Skeletal muscle satellite cell (primary cell): ENCODE results near the gene PARD6B.
"Not testable (repeated sequence)": the region's sequence is repeated elsewhere in the genome, so short reads cannot be mapped to it uniquely, and the experiment has no call there.

Source experiments
- H3K27me3 ChIP-seq: 2 replicates; pipeline ENCODE4 v1.7.0; 2013; ENCODE audit warnings: low read length; ENCODE audit not compliant: control insufficient read depth, insufficient read depth
- H3K36me3 ChIP-seq: 2 replicates; pipeline ENCODE4 v1.7.0; 2013; ENCODE audit warnings: mild to moderate bottlenecking, control low read depth, low read length; ENCODE audit not compliant: insufficient read depth
- H3K4me1 ChIP-seq: 2 replicates; pipeline ENCODE4 v1.7.0; 2013; ENCODE audit warnings: low read length; ENCODE audit not compliant: control insufficient read depth, insufficient read depth
- H3K4me2 ChIP-seq: 2 replicates; pipeline ENCODE4 v1.7.0; 2013; ENCODE audit warnings: mild to moderate bottlenecking, low read length
- H3K4me3 ChIP-seq: 2 replicates; pipeline ENCODE4 v1.7.0; 2013; ENCODE audit warnings: low read length
- H3K9ac ChIP-seq: 2 replicates; pipeline ENCODE4 v1.7.0; 2013; ENCODE audit warnings: mild to moderate bottlenecking, low read depth, low read length, moderate library complexity
- H3K9me3 ChIP-seq: replicated peaks from 2 replicates; pipeline ENCODE4 v1.7.0; 2013; ENCODE audit warnings: mild to moderate bottlenecking, control low read depth, low read length

The PARD6B gene

DNA sequence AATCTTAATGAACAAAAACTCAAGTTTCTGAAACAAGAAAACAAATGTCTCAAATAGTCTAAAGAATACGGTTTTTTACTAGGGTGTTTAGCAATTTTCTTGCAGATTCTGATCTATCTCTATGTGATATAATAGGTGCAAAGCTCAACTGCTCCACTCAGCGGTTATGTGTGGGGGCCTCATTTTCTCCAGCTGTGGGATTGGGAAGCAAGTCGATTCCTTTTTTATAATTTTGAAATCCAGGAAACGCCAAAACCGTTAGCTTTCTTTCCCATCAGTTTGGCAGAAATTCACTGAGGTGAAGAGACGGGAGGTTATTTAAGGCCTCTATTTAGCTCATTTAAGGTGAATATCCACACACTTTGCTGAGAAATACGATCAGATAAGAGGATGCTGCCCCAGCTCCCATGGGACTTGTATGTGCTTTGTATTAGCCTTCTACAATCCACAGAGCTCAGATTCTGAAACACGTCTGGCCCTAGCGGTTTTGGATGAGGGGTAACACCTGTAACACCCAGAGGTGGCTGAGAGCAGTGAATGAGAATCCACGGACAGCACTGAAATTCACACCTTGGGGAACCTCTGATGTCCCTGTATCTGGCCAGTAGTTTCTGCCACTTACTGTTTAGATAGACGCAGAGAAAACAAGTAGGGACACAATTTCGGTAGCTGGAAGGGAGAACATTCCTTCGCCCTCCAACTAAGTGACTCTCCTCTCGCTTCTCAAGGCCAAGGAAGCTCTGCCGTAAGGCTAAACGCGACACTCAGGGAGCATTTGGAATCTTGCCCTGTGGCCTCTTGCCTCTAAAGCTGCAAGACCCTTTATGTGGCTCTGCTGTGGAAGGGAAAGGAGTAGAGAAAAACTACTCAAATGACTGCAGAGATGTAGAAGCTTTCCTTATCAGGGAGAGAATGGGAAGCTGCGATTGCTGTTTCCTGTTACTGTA, 56.9 kb downstream of the PARD6B start:
- H3K27me3 ChIP-seq: no peaks in the 10 kb centered on the region
- peak overlapping the region; percentile 10 for H3K4me2 ChIP-seq
- H3K9me3 ChIP-seq: no peaks in the 10 kb centered on the region
- peaks cover 14% of the 10 kb centered on the region for H3K4me1 ChIP-seq
- H3K4me3 ChIP-seq: no peak overlapping the region
- H3K9ac ChIP-seq: no peak overlapping the region
- no peaks in the 10 kb centered on the region for H3K36me3 ChIP-seq

DNA sequence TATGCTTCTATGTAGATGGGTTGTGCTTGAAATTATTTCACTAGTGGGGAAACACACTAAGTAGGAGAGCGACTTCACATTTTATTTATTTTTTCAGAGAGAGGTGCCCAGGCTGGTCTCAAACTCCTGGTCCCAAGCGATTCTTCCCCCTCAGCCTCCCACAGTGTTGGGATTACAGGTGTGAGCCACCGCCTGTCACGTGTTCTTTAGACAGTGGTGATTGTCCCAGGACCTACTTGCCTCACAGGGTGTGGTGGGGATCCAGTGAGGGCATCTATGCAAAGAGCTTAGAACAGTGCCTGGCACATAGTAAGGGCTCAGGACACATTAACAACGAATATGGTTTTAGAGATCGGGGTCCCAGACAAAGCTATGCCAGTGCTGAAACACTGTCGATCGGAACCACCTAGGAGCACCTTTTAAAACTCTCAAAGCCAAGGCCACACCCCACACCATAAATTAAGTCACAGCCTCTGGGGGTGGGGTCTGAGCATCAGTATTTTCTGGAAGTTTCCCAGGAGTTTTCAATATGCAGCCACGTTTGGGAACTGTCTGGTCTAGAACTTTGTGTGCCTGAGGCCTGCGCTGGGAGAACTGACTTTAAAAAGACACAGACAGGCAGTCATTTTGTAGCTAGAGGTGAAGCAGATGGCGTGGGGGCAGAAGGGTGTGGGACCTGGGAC, 58.7 kb downstream of the PARD6B start:
- H3K27me3 ChIP-seq: no peaks in the 10 kb centered on the region
- H3K4me2 ChIP-seq: peak overlapping the region; percentile 24
- no peaks in the 10 kb centered on the region for H3K9me3 ChIP-seq
- no peak overlapping the region for H3K4me3 ChIP-seq
- H3K36me3 ChIP-seq: no peaks in the 10 kb centered on the region
- H3K4me1 ChIP-seq: peaks cover 17% of the 10 kb centered on the region
- H3K9ac ChIP-seq: peak overlapping the region; percentile 92

DNA sequence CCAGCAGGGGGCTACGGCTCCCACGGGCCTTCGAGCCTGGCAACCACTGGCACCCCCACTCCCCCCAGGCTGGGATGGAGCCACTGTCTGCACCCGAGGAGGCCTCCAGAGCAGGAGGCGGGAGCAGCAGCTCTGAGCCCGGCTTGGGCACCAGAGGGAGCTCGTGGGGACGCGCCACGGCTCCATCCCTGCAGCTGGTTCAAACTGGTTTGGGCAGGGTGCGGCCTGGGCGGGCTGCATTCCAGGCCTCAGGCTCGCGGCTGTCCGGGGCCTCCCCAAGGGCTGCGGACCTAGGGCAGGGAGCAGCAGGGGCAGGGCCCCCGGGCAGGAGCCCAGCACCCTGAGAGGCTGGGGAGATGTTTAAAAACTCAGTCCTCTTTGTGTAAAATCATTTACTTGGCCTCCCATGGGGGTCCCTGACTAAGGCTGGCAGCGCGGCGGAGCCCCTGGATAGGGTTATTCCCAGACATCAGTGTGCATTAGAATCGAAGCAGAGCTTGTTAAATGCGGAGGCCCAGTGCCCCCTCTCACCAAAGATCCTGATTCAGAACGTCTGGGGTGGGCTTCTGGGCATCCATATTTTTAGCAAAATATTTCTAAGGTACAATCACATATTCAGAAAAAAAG, 59.4 kb downstream of the PARD6B start:
- H3K27me3 ChIP-seq: no peaks in the 10 kb centered on the region
- peak overlapping the region; percentile 59 for H3K4me2 ChIP-seq
- peak overlapping the region; percentile 92 for H3K9ac ChIP-seq
- H3K36me3 ChIP-seq: no peaks in the 10 kb centered on the region
- peak overlapping the region; percentile 30 for H3K4me3 ChIP-seq
- H3K9me3 ChIP-seq: no peaks in the 10 kb centered on the region
- H3K4me1 ChIP-seq: peaks cover 17% of the 10 kb centered on the region

DNA sequence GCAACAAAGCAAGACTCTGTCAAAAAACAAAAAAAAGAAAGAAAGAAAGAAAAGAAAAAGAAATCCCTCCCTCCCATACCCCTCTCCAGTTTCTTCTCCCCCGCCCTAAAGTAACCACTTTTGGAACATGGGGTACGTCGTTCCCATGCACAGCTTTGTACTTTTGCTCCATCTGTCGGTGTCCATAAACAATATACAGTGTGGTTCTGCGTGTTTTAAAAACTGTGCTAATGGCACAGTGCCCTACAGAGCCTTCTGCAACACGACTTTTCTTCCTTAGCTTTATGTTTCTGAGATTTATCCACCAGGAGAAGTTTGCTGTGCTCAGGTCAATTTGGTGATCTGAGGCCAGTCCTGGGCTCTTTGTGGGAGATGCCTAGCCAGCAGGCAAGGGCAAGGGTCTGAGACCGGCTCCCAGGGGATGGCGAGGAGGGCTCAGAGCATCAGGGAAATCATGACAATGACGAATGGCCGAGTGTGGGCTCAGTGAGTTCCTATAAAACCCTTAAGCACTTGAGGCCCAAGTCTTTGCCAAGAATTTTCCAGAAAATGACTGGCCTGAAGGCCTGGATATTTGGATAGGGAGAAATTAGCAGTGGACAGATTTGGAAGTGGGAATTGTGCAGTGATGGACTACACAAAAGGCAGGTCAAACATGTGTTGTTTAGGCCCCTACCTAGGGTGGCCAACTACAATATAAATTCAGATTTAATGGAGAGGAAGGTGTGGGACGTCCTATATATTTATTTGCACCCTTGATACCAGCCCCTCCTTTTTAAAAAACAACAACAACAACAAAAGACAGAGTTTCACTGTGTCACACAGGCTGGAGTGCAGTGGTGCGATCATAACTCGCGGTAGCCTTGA, 61.6 kb downstream of the PARD6B start:
- no peak overlapping the region for H3K9ac ChIP-seq
- H3K9me3 ChIP-seq: no peaks in the 10 kb centered on the region
- peaks cover 17% of the 10 kb centered on the region for H3K4me1 ChIP-seq
- H3K4me3 ChIP-seq: no peak overlapping the region
- no peak overlapping the region for H3K4me2 ChIP-seq
- no peaks in the 10 kb centered on the region for H3K27me3 ChIP-seq
- H3K36me3 ChIP-seq: no peaks in the 10 kb centered on the region

DNA sequence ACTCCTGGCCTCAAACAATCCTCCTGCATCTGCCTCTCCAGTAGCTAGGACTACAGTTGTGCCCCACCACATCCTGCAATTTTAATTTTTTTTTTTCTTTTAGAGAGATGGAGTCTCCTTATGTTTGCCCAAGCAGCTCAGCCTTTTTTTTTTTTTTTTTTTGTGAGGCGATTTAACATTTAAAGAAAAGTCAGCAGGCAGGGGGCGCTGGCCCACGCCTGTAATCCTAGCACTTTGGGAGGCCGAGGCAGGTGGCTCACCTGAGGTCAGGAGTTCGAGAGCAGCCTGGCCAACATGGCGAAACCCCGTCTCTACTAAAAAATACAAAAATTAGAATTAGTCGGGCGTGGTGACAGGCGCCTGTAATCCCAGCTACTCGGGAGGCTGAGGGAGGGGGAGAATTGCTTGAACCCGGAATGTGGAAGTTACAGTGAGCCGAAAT, 62.2 kb downstream of the PARD6B start:
- not testable (repeated sequence) for H3K4me2 ChIP-seq, H3K9me3 ChIP-seq, H3K27me3 ChIP-seq, H3K9ac ChIP-seq, H3K4me3 ChIP-seq, H3K36me3 ChIP-seq
- H3K4me1 ChIP-seq: peaks cover 14% of the 10 kb centered on the region

DNA sequence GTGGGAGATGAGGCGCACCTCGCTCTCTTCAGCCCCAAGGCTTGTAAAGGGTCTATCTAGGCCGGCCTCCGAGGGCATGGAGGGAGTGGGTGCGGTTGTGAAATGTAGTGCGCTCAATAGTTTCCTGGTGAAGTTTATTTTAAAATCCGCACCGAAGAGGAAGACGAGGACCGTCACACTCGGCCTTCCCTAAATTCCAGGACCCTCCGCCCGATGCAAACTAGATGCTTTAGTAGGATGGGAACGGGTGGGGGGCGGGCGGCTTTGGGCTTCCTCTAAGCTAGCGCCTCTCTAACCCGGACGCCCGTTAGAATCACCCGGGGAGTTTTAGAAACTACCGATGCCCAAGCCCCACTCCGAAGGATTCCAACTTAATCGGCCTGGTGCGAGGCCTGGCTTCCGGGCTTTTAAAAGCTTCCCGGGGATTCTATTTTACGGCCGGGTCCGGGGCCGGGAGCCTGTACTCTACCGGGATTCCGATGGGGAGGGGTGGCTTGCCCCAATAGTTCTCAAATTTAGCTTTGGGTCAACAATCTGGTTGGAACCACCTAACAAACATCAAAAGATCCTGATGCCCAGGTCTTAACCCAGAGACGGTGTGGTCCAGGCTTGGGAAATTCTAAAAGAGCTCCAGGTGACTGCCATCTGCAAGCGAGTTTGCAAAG, 62.9 kb downstream of the PARD6B start:
- peak overlapping the region; percentile 91 for H3K4me2 ChIP-seq
- no peaks in the 10 kb centered on the region for H3K9me3 ChIP-seq
- H3K4me3 ChIP-seq: peak overlapping the region; percentile 91
- H3K9ac ChIP-seq: no peak overlapping the region
- H3K4me1 ChIP-seq: peaks cover 14% of the 10 kb centered on the region
- no peaks in the 10 kb centered on the region for H3K36me3 ChIP-seq
- no peaks in the 10 kb centered on the region for H3K27me3 ChIP-seq

DNA sequence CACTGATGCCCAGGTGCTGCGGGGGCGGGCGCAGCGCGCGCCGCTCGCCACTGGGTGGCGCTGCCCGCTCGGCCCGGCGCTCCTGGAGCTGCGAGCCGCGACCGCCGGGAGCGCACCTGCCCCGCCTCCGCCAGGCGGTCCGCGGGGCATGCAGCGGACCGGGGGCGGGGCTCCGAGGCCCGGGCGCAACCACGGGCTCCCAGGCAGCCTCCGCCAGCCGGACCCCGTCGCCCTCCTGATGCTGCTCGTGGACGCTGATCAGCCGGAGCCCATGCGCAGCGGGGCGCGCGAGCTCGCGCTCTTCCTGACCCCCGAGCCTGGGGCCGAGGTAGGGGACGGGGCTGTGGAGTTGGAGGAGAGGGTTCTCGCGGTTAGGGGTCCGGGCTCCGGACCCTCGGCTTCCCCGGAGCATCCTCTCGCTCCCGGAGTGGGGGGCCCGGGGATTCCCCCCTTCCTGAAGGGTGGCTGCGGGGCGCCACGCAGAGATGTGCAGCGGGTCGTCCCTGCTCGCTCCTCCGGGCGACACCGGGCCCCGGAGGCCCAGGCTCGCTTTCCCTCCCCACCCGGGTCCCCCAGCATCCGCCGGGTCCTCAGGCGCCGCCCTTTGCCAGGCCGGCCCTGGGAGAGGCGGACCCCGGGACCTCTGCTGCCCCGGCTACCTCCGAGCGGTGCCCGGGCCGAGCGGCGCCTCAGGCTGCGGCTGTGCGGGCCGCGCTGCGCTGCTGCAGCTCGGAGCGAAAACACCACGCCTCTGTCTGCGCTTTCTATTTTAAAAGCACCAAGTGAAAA, 63.7 kb downstream of the PARD6B start, which contains the start of gene BCAS4:
BCAS4 (plus strand) TSS at position 216 of the 789 bp plus-strand sequence; CDS start at position 239, 23 bp downstream.
- no peaks in the 10 kb centered on the region for H3K36me3 ChIP-seq
- no peaks in the 10 kb centered on the region for H3K27me3 ChIP-seq
- peak within 1 kb of the TSS; percentile 91 for H3K4me3 ChIP-seq
- no peaks in the 10 kb centered on the region for H3K9me3 ChIP-seq
- H3K4me2 ChIP-seq: peak within 1 kb of the TSS; percentile 91
- H3K9ac ChIP-seq: peak within 1 kb of the TSS; percentile 82
- H3K4me1 ChIP-seq: peaks cover 14% of the 10 kb centered on the region

DNA sequence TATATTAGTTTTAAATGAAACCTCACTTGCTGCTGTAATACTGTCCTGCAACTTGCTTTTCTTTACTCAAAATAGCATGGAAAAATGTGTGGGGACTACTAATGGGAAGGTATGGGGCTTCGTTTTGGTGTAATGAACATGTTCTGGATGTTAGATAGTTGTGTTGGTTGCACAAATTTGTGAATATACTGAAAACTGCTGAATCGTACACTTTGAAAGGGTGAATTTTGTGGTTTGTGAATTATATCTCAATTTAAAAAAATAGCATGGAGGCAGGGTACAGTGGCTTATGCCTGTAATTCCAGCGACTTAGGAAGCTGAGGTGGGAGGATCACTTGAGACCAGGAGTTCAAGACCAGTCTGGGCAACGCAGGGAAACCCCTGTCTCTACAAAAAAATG, 65.8 kb downstream of the PARD6B start:
- H3K27me3 ChIP-seq: no peaks in the 10 kb centered on the region

DNA sequence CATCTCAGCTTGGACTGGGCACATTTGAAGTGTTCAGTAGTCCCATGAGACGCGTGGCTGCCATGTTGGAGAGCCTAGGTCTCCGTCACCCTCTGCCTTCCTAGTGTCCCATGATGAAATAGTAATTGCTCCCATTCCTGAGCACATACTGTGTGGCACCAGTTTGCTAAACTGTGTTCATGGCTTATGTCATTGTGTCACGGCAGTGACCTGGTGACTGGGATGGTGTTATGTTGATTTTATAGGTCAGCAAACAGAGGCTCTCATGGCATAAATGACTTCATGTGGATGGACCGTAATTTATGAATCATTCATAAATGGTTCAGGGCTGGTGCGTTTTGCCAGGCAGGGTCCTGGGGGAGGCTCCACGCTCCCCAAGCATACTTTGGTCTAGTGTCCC, 67.3 kb downstream of the PARD6B start:
- no peaks in the 10 kb centered on the region for H3K9me3 ChIP-seq
- peaks cover 3% of the 10 kb centered on the region for H3K4me1 ChIP-seq
- H3K36me3 ChIP-seq: no peaks in the 10 kb centered on the region
- no peak overlapping the region for H3K9ac ChIP-seq
- H3K27me3 ChIP-seq: no peaks in the 10 kb centered on the region
- no peak overlapping the region for H3K4me3 ChIP-seq
- H3K4me2 ChIP-seq: no peak overlapping the region

More for the DNA sequence above, 65.8 kb downstream of the PARD6B start:
- Histone ChIP-seq H3K4me1 (peaks cover 3% of the 10 kb centered on the region), H3K9ac (no peak overlapping the region), H3K9me3 (no peaks in the 10 kb centered on the region), H3K36me3 (no peaks in the 10 kb centered on the region), H3K4me2 (no peak overlapping the region), H3K4me3 (no peak overlapping the region)
